NB4 (cell line): ENCODE results near the gene NFAT5.

Source experiments
- CTCF ChIP-seq: IDR thresholded peaks from one replicate; pipeline ENCODE4 v1.5.1; 2012; ENCODE audit warnings: low read depth, low read length
- MYC ChIP-seq: IDR thresholded peaks from 2 replicates; pipeline ENCODE4 v1.6.1; 2011; ENCODE audit warnings: low read depth, low read length
- POLR2A ChIP-seq: IDR thresholded peaks from 2 replicates; pipeline ENCODE4 v1.6.1; 2011; ENCODE audit warnings: mild to moderate bottlenecking; ENCODE audit not compliant: insufficient read length; ENCODE audit errors: extremely low read depth
- TF ChIP-seq, protein P1 (sequence below): IDR thresholded peaks from 2 replicates; pipeline ENCODE4 v1.6.1; 2011; ENCODE audit warnings: low read depth, low read length

GRCh38 chr16:69654280-69654931, 88.6 kb downstream of the NFAT5 start:
- TF ChIP-seq CTCF (no peak), POLR2A (no peak), MYC (no peak)
- TF ChIP-seq, protein P1, sequence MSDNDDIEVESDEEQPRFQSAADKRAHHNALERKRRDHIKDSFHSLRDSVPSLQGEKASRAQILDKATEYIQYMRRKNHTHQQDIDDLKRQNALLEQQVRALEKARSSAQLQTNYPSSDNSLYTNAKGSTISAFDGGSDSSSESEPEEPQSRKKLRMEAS: no peak
